SH-SY5Y (cell line): ENCODE data around the gene UTP3.

Source experiments
- GATA2 ChIP-seq: IDR thresholded peaks from 2 replicates; pipeline ENCODE4 v1.6.1; 2011; ENCODE audit warnings: mild to moderate bottlenecking, low read depth, low read length
- GATA3 ChIP-seq: IDR thresholded peaks from 2 replicates; pipeline ENCODE4 v1.6.1; 2011; ENCODE audit warnings: low read depth, mild to moderate bottlenecking, low read length, moderate library complexity

DNA sequence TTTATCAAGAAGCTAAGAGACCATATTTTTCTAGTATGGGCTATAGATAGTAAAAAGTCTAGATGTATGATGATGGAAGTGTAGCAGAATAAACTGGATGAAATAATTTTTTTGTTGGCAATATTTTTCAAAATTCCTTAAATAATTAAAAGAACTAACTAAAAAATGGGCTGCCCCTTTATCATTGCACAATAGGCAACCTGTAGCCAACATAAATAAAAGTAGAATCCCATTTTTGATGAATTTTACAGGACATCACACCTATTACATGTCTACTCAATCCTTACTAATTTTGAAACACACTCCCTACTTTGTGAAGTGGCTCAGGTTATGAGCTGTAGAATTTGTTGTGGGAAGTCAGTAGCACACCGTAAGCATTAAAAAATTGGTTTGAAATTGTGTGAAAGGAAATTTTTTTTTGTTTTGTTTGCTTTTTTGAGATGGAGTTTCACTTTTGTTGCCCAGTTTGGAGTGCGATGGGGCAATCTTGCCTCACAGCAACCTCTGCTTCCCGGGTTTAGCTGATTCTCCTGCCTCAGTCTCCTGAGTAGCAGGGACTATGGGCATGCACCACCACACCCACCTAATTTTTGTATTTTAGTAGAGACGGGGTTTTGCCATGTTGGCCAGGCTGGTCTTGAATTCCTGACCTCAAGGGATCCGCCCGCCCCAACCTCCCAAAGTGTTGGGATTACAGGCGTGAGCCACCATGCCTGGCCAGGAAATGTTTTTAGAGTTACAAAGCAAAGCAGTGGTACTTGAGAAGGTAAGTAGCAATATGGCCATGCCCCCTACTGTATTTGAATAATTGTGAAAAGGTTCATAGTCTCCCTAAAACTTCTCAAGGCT, 24.5 kb downstream of the UTP3 start:
- TF ChIP-seq GATA2 (no peak), GATA3 (no peak)
